A549 (cell line): Measurements from ENCODE around the gene MEAK7. TPM values are rescaled to one million over a fixed set of nuclear protein-coding genes. Genes with fewer than 3 reads are reported as not detected.

Source experiments
- ATAC-seq, 2 experiments: fragments of 200-7000 bp in 1 of 2; fragments of >200 bp in 1 of 2; cut with Nextera tagmentation in 1 of 2; cut with Tn5 transposase in 1 of 2; 3 replicates each; pipeline versions ENCODE4 v1.8.0 to v1.9.1; 2018 to 2020; ENCODE audit warnings: mild to moderate bottlenecking in 1 of 2, moderate library complexity in 1 of 2
- CTCF ChIA-PET: fragments of 300-600 bp; sonication (Branson Sonifier 250); formaldehyde crosslinking; extraction: SDS; loops from one replicate; lab custom pipeline; 2021; ENCODE audit warnings: antibody characterized with exemption, inconsistent platforms; lab: Yijun Ruan, JAX
- POLR2A ChIA-PET: fragments of 350-600 bp; formaldehyde crosslinking; extraction: SDS; loops from one replicate; lab custom pipeline; 2021; ENCODE audit warnings: antibody characterized with exemption, inconsistent platforms; lab: Yijun Ruan, JAX
- DNase-seq, 2 experiments: peaks; one replicate each; pipeline versions ENCODE4 v3.0.0 to v3.0.0-alpha.2; 2011 to 2016; ENCODE audit warnings: low read depth in 1 of 2, low spot score in 1 of 2
- FAIRE-seq: peaks from 2 replicates; lab custom pipeline; 2011; peaks lifted over from hg19 to GRCh38; lab: Jason Lieb, UNC
- H3K27ac ChIP-seq, 2 experiments: fragments of >200 bp; sonication (Bioruptor Twin); formaldehyde crosslinking; 3 replicates each; pipeline ENCODE4 v1.5.1; 2016 to 2017
- H3K4me1 ChIP-seq: fragments of >200 bp; sonication (Bioruptor Twin); formaldehyde crosslinking; 3 replicates; pipeline ENCODE4 v1.6.1; 2016
- H3K4me2 ChIP-seq: fragments of >200 bp; sonication (Bioruptor Twin); formaldehyde crosslinking; 3 replicates; pipeline ENCODE4 v1.6.1; 2016
- H3K4me3 ChIP-seq: fragments of >200 bp; sonication (Bioruptor Twin); formaldehyde crosslinking; 3 replicates; pipeline ENCODE4 v1.5.1; 2016
- H3K9me3 ChIP-seq: fragments of >200 bp; sonication (Bioruptor Twin); formaldehyde crosslinking; 3 replicates; pipeline ENCODE4 v1.6.1; 2016
- CHD2 ChIP-seq: fragments of 150-350 bp; IDR thresholded peaks from 2 replicates; pipeline ENCODE4 v1.6.1; 2014; ENCODE audit warnings: low read length; ENCODE audit not compliant: partially characterized antibody
- CHD4 ChIP-seq: fragments of 200-600 bp; sonication (generic); IDR thresholded peaks from 2 replicates; pipeline ENCODE4 v1.6.1; 2016; ENCODE audit warnings: antibody characterized with exemption, mild to moderate bottlenecking, borderline replicate concordance
- EHF ChIP-seq: fragments of 250-450 bp; sonication (Bioruptor Pico); IDR thresholded peaks from 2 replicates; pipeline ENCODE4 v1.5.0; 2020; ENCODE audit warnings: mild to moderate bottlenecking
- FOSB ChIP-seq: fragments of 250-450 bp; sonication (Bioruptor Pico); IDR thresholded peaks from 2 replicates; pipeline ENCODE4 v1.5.0; 2020; ENCODE audit warnings: mild to moderate bottlenecking, moderate library complexity
- HDAC2 ChIP-seq: fragments of 200-600 bp; sonication (generic); IDR thresholded peaks from 2 replicates; pipeline ENCODE4 v1.6.1; 2016
- PHF8 ChIP-seq: fragments of 200-600 bp; sonication (generic); IDR thresholded peaks from 2 replicates; pipeline ENCODE4 v1.6.1; 2016; ENCODE audit warnings: low read depth, mild to moderate bottlenecking, antibody characterized with exemption, moderate library complexity, borderline replicate concordance
- POLR2A ChIP-seq: IDR thresholded peaks from 2 replicates; pipeline ENCODE4 v1.6.1; 2012; ENCODE audit warnings: mild to moderate bottlenecking, low read length
- RFX5 ChIP-seq: fragments of 450-650 bp; IDR thresholded peaks from 2 replicates; pipeline ENCODE4 v1.7.1; 2014; ENCODE audit warnings: antibody characterized with exemption, mild to moderate bottlenecking, moderate library complexity
- RNF2 ChIP-seq: fragments of 200-600 bp; sonication (generic); IDR thresholded peaks from 2 replicates; pipeline ENCODE4 v1.6.1; 2016; ENCODE audit warnings: low read depth, mild to moderate bottlenecking, antibody characterized with exemption, moderate library complexity, borderline replicate concordance
- TFCP2L1 ChIP-seq: fragments of 250-450 bp; sonication (Bioruptor Pico); IDR thresholded peaks from 2 replicates; pipeline ENCODE4 v1.5.0; 2021; ENCODE audit warnings: mild to moderate bottlenecking
- ZSCAN20 ChIP-seq: fragments of 250-450 bp; sonication (Bioruptor Pico); IDR thresholded peaks from 2 replicates; pipeline ENCODE4 v1.8.0; 2022; ENCODE audit warnings: mild to moderate bottlenecking, moderate library complexity
- WGBS: methylation state at CpG from one replicate; pipeline ENCODE4 v1.1.6; 2017; ENCODE audit errors: missing lambda C conversion rate; 5-methylcytosine and 5-hydroxymethylcytosine counted together
- polyA plus RNA-seq, 4 experiments: library from polyadenylated mRNA; depleted of rRNA in 3 of 4; stranded (reverse); fragments of >200 nt; fragmentation: RNase III in 1 of 4; extraction: RNeasy Plus Mini Kit Qiagen cat#74134 plus additional on column Dnase treatment in 1 of 4; gene quantifications; 2 replicates in 3 of 4; 3 replicates in 1 of 4; pipeline ENCODE4 v1.2.3, GENCODE V29; 2011 to 2017
- TF ChIP-seq, protein P1 (sequence below): fragments of 250-450 bp; sonication (Bioruptor Pico); IDR thresholded peaks from 2 replicates; pipeline ENCODE4 v1.5.0; 2021; ENCODE audit warnings: mild to moderate bottlenecking, moderate library complexity, borderline replicate concordance
- TF ChIP-seq, protein P2 (sequence below): fragments of 250-450 bp; sonication (Bioruptor Pico); IDR thresholded peaks from 2 replicates; pipeline ENCODE4 v1.5.0; 2020; ENCODE audit warnings: low read depth, mild to moderate bottlenecking, moderate library complexity
- TF ChIP-seq, protein P3 (sequence below): fragments of 450-650 bp; IDR thresholded peaks from 2 replicates; pipeline ENCODE4 v1.6.1; 2014; ENCODE audit warnings: antibody characterized with exemption
- TF ChIP-seq, protein P4 (sequence below): IDR thresholded peaks from 2 replicates; pipeline ENCODE4 v1.6.1; 2012

Gene MEAK7
- polyA plus RNA-seq, 2 of the 4 experiments (the other 2 are of a cell fraction), result 26.2 to 30.5 TPM

DNA sequence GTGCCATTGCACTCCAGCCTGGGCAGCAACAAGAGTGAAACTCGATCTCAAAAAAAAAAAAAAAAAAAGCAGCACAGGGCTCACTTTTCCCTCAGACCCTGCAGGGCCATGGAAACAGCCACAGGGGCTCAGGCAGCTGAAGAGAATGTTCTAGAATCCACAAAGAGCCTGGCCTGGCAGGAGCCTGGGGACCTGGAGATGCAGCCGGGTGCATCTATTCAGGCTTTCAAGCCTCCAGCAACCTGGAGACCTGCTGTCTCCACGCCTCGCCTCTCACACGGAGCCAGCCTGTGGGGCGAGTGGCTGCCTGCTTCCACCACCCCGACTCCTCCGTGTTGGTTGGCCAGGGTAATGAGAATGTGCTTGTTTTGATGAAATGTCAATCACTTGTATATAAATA, 44.0 kb upstream of the MEAK7 start:
- no peak for FAIRE-seq
- H3K4me3 ChIP-seq, result no peak overlapping the region
- 85% methylated on average over 8 of the region's 8 CpGs for WGBS
- H3K9me3 ChIP-seq, result no peaks in the 10 kb centered on the region
- H3K4me1 ChIP-seq, result peaks cover 5% of the 10 kb centered on the region; the same call in 1 of the 3 replicates
- TF ChIP-seq ZSCAN20 (CRISPR knock-in tag), result no peak
- ATAC-seq, result no peak; a peak in 1 of 6 replicates
- no peak for DNase-seq
- no peak overlapping the region for H3K27ac ChIP-seq
- ChIA-PET POLR2A (no interaction called here), CTCF (no interaction called here)
- H3K4me2 ChIP-seq, result no peak overlapping the region

DNA sequence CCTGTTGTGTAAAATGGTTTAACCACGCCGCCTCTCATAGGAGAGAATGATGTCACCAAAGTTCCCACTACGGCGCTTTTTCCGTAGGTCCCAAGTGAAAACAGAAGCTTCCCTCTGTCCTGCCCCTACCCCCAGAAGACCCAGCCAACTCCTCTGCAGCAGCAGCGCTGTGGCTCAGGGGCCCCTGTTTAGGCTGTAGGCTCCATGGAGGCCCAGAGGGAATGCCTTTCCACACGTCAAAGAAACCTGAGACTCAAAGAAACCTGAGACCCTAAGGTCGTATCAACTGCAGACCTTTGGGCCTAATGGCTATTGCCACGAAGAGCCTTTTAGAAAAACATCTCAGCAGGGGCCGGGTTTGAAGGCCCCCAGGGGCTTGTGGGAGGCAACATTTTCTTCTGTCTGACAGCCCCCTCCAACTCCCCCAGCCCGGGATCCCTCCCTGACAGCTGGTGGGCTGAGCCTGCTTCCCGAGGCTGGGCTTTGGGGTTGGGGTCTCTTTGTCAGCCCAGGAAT, 43.1 kb upstream of the MEAK7 start:
- Histone ChIP-seq H3K27ac (no peak overlapping the region), H3K4me2 (no peak overlapping the region), H3K9me3 (no peaks in the 10 kb centered on the region), H3K4me3 (no peak overlapping the region), H3K4me1 (peaks cover 5% of the 10 kb centered on the region; the same call in 1 of the 3 replicates)
- CTCF ChIA-PET, result interaction anchor here (1.2 kb wide), 1 partner anchor 14 kb away, joined by 3 read pairs; no protein-coding TSS in a partner anchor
- POLR2A ChIA-PET, result no interaction called here
- FAIRE-seq (no peak), ATAC-seq (no peak), DNase-seq (no peak)
- TF ChIP-seq, protein P1, sequence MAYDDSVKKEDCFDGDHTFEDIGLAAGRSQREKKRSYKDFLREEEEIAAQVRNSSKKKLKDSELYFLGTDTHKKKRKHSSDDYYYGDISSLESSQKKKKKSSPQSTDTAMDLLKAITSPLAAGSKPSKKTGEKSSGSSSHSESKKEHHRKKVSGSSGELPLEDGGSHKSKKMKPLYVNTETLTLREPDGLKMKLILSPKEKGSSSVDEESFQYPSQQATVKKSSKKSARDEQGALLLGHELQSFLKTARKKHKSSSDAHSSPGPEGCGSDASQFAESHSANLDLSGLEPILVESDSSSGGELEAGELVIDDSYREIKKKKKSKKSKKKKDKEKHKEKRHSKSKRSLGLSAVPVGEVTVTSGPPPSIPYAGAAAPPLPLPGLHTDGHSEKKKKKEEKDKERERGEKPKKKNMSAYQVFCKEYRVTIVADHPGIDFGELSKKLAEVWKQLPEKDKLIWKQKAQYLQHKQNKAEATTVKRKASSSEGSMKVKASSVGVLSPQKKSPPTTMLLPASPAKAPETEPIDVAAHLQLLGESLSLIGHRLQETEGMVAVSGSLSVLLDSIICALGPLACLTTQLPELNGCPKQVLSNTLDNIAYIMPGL (CRISPR knock-in tag), result no peak
- TF ChIP-seq, protein P2, sequence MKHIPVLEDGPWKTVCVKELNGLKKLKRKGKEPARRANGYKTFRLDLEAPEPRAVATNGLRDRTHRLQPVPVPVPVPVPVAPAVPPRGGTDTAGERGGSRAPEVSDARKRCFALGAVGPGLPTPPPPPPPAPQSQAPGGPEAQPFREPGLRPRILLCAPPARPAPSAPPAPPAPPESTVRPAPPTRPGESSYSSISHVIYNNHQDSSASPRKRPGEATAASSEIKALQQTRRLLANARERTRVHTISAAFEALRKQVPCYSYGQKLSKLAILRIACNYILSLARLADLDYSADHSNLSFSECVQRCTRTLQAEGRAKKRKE (CRISPR knock-in tag), result no peak
- 80% methylated on average over 8 of the region's 12 CpGs for WGBS

DNA sequence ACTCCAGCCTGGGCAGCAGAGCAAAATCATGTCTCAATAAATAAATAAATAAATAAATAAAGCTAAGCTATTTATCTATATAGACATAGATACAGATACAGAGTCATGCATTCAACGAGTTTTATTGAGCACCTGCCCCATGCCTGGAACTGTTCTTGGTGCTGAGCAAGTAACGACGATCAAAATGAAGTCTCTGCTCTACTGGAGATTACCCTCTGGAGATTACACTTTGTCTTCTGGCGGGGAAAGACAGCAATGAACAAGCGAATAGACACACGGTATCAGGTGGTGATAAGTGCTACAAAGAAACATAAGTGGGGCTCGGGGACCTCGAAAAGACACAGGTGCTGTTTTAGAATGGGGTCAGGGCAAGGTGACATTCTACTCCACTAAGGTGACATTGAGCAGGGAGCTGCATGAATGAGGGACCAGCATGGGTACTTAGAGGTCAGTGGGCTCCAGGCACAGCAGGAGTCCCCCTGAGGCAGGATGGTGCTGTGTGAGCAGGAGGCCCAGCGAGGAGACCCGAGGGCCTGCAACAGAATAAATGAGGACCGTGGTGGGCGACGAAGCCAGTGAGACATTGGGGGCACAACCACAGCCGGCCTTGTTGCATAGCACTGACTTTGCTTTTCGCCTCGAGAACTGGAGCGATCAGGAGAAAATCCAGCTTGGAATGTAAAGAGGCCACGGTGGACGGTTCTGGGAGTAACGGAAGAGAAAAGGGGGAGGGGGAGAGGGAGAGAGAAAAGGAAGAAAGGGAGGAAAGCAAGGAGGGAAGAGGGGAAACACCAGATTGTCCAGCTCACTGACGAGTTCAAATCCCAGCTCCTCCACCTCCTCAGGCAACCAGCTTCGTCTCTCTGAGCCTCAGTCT, 42.4 kb upstream of the MEAK7 start:
- WGBS, result 80% methylated on average over 22 of the region's 22 CpGs
- POLR2A ChIA-PET, result no interaction called here

DNA sequence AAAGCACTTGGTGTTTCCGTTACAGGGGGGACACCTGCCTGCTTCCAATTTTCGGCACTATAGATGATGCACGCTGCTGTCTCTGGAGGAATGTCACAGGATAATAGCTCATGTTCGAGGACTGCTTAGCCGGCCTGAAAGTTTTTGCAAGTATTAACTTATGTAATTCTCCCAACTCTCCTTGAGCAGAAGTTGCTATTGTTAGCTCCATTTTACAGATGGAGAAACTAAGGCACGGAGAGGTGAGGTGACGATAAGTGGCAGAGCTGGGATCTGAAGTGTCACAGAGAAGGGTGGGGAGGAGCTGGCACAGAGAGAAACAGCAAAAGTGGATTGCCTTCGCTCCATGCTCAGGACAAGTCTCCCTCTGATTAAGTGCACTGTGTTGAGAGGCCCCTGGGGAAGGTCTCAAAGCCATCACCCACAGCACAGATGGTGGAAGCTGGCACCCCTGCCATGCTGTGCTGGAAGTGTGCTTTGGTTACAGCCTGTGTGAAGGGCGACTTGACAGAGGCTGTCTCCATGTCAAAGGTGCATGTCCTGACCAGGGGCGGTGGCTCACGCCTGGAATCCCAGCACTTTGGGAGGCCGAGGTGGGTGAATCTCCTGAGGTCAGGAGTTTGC, 40.8 kb upstream of the MEAK7 start:
- H3K4me2 ChIP-seq, result no peak overlapping the region
- POLR2A ChIA-PET, result no interaction called here
- H3K4me3 ChIP-seq, result no peak overlapping the region
- CTCF ChIA-PET, result interaction anchor here (0.7 kb wide), 1 partner anchor 13 kb away, joined by 3 read pairs; no protein-coding TSS in a partner anchor
- no peak for TF ChIP-seq POLR2A
- TF ChIP-seq, protein P2 (CRISPR knock-in tag), result no peak
- TF ChIP-seq RNF2, result no peak
- no peak for TF ChIP-seq HDAC2
- no peak for TF ChIP-seq TFCP2L1 (CRISPR knock-in tag)
- no peak for TF ChIP-seq CHD4
- TF ChIP-seq PHF8, result no peak
- TF ChIP-seq FOSB (CRISPR knock-in tag), result no peak
- no peak; a peak in 1 of 6 replicates for ATAC-seq
- FAIRE-seq, result no peak
- peaks cover 8% of the 10 kb centered on the region; the same call in 1 of the 3 replicates for H3K4me1 ChIP-seq
- WGBS, result 88% methylated on average over 10 of the region's 12 CpGs
- H3K27ac ChIP-seq, result no peak overlapping the region
- no peaks in the 10 kb centered on the region for H3K9me3 ChIP-seq
- DNase-seq, result no peak

More for the DNA sequence above, 42.4 kb upstream of the MEAK7 start:
- ATAC-seq, result no peak
- Histone ChIP-seq H3K4me1 (peaks cover 8% of the 10 kb centered on the region; the same call in 1 of the 3 replicates), H3K4me3 (no peak overlapping the region), H3K27ac (no peak overlapping the region), H3K9me3 (no peaks in the 10 kb centered on the region), H3K4me2 (no peak overlapping the region)
- FAIRE-seq, result no peak
- no peak for TF ChIP-seq EHF (CRISPR knock-in tag)
- no peak for TF ChIP-seq CHD2
- TF ChIP-seq, protein P3, sequence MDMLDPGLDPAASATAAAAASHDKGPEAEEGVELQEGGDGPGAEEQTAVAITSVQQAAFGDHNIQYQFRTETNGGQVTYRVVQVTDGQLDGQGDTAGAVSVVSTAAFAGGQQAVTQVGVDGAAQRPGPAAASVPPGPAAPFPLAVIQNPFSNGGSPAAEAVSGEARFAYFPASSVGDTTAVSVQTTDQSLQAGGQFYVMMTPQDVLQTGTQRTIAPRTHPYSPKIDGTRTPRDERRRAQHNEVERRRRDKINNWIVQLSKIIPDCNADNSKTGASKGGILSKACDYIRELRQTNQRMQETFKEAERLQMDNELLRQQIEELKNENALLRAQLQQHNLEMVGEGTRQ, result no peak
- no peak for TF ChIP-seq RFX5
- TF ChIP-seq, protein P4, sequence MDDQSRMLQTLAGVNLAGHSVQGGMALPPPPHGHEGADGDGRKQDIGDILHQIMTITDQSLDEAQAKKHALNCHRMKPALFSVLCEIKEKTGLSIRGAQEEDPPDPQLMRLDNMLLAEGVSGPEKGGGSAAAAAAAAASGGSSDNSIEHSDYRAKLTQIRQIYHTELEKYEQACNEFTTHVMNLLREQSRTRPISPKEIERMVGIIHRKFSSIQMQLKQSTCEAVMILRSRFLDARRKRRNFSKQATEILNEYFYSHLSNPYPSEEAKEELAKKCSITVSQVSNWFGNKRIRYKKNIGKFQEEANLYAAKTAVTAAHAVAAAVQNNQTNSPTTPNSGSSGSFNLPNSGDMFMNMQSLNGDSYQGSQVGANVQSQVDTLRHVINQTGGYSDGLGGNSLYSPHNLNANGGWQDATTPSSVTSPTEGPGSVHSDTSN, result no peak
- CTCF ChIA-PET, result interaction anchor here (1.2 kb wide), 1 partner anchor 15 kb away, joined by 3 read pairs; no protein-coding TSS in a partner anchor
- no peak for DNase-seq
